ENCODE measurements around the gene GOLGA2. TPM values are rescaled to one million over a fixed set of nuclear protein-coding genes. Genes with fewer than 3 reads are reported as not detected.

Gene GOLGA2
- total RNA-seq, 1 donor from 2014 or later, result 53.5 TPM

DNA sequence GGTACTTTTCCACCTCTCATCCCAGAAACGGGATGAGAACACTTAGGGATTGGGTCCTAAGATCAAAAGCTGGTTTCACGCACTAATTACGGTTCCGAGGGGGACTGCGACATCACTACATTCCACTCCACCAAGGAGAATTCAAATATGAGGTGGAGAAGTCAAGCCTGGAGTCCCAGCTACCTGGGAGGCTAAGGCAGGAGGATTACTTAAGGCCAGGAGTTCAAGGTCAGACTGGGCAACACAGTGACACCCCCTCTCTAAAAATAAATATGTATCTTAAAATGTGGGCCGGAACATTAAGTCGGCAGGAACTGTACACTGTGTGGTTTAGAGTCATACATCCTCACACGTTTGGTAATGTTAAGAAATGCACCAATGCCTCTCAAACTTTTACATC, 1.6 kb downstream of the GOLGA2 start:
- H3K36me3 Mint-ChIP-seq (ENCODE audit: low read depth), result peaks cover 27% of the 10 kb centered on the region
- peaks cover 27% of the 10 kb centered on the region for H3K4me1 Mint-ChIP-seq
- H3K27ac Mint-ChIP-seq, result no peak overlapping the region
- TF ChIP-seq, protein P1, sequence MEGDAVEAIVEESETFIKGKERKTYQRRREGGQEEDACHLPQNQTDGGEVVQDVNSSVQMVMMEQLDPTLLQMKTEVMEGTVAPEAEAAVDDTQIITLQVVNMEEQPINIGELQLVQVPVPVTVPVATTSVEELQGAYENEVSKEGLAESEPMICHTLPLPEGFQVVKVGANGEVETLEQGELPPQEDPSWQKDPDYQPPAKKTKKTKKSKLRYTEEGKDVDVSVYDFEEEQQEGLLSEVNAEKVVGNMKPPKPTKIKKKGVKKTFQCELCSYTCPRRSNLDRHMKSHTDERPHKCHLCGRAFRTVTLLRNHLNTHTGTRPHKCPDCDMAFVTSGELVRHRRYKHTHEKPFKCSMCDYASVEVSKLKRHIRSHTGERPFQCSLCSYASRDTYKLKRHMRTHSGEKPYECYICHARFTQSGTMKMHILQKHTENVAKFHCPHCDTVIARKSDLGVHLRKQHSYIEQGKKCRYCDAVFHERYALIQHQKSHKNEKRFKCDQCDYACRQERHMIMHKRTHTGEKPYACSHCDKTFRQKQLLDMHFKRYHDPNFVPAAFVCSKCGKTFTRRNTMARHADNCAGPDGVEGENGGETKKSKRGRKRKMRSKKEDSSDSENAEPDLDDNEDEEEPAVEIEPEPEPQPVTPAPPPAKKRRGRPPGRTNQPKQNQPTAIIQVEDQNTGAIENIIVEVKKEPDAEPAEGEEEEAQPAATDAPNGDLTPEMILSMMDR (IDR thresholded peaks at IDR 0.05), result no peak
- POLR2A ChIA-PET, result no interaction called here
- intact Hi-C loops (cut with micrococcal nuclease), result loop anchor here (10.0 kb wide), 1 partner anchor 281 kb away; the partner anchor contains the start of gene SPTAN1
- no peak overlapping the region for H3K4me3 Mint-ChIP-seq
- no peak for ATAC-seq (ENCODE audit: low read depth)
- no peaks in the 10 kb centered on the region for H3K9me3 Mint-ChIP-seq
- no peak for DNase-seq
- H3K27me3 Mint-ChIP-seq, result no peaks in the 10 kb centered on the region
- CTCF ChIA-PET, result no interaction called here

DNA sequence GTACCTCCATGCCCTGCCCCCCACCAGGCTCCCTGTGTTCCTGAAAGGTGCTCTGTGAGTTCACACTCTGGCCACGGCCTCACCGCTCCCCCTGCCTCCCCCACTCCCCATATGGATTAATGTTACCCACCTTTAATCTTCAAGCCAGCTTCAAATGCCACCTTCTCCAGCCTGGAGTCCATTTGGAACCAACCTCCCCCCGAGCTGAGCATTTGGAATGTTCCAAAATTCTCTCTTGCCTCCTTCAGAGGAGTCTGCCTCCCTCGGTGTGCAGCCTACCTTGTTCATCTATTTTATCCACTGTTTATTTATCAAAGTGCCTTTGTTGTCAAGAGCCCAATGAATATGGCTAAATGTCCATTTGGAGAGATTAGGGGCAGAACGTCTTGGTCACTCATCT, 4.3 kb downstream of the GOLGA2 start:
- intact Hi-C loops (cut with micrococcal nuclease), result loop anchor here (10.0 kb wide), 1 partner anchor 283 kb away; the partner anchor contains the start of gene SPTAN1

DNA sequence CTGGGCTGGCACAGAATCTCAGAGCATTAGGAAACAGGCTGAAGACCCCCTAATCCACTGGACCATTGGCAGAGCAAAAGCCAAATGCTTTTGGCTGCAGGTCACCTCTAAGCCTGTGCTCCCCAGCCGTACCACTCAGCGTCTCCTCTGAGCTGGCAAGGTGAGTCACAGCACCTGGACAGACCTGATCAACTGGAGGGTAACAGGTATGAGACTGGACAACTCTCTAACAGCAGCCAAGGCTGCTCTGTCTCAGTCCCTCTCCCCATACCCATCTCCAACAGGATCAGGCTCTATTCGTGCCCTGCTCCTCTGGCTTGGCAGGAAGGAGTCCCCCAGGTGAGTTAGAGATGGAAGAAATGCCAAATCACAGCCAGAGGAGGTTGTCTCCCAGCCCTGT, 4.7 kb downstream of the GOLGA2 start:
- no peak overlapping the region for H3K27ac Mint-ChIP-seq
- H3K4me3 Mint-ChIP-seq, result no peak overlapping the region
- POLR2A ChIA-PET, result no interaction called here
- H3K9me3 Mint-ChIP-seq, result no peaks in the 10 kb centered on the region
- H3K36me3 Mint-ChIP-seq (ENCODE audit: low read depth), result peaks cover 41% of the 10 kb centered on the region
- CTCF ChIA-PET, result no interaction called here
- DNase-seq, result no peak
- intact Hi-C loops (cut with micrococcal nuclease), result loop anchor here (10.0 kb wide), 1 partner anchor 284 kb away; the partner anchor contains the start of gene SPTAN1
- ATAC-seq (ENCODE audit: low read depth), result no peak
- peaks cover 12% of the 10 kb centered on the region for H3K4me1 Mint-ChIP-seq
- H3K27me3 Mint-ChIP-seq, result no peaks in the 10 kb centered on the region
- TF ChIP-seq, protein P1 (IDR thresholded peaks at IDR 0.05), result no peak

More for the DNA sequence above, 4.3 kb downstream of the GOLGA2 start:
- Mint-ChIP-seq H3K4me3 (no peak overlapping the region), H3K9me3 (no peaks in the 10 kb centered on the region), H3K4me1 (peaks cover 16% of the 10 kb centered on the region), H3K27me3 (no peaks in the 10 kb centered on the region), H3K27ac (no peak overlapping the region), H3K36me3 (ENCODE audit: low read depth) (peaks cover 41% of the 10 kb centered on the region)
- ChIA-PET POLR2A (no interaction called here), CTCF (no interaction called here)
- DNase-seq (no peak), ATAC-seq (ENCODE audit: low read depth) (no peak)
- TF ChIP-seq, protein P1 (IDR thresholded peaks at IDR 0.05), result no peak

DNA sequence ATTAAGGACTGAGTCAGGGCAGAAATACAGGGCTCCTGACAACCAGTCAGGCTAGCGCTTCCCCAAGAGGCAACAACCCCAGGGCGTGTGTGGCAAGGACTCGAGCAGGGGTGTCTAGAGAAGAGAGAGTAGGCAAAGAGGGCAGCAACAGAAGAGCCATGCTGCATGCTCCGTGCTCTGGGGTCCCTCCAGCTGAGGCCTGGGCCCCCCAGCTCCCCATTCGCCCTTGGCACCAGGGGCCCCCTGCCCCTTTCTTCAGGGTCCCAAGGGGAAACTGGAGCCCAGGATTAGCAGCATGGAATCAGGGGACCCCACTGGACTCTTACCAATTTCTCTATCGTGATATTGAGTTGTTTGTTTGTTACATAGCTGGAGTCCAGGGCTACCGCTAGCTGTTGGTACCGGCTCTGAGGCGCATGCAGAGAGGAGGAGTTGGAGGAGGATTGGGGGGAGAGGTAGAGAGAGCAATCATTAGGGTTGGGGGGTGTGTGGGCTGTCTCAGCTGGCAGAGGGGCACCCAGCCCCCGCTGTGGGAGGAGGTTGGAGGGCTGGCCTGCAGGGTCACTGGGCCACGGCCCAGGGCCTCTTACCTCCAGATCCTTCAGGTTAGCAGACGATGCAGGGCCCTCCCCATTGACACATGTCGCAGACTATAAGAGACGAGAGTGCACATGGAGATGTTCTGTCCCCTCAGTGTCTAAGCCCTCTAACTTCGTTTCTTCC, 8.8 kb downstream of the GOLGA2 start:
- ChIA-PET POLR2A (no interaction called here), CTCF (no interaction called here)
- H3K27me3 Mint-ChIP-seq, result no peaks in the 10 kb centered on the region
- DNase-seq (no peak), ATAC-seq (ENCODE audit: low read depth) (no peak)
- peaks cover 49% of the 10 kb centered on the region for H3K36me3 Mint-ChIP-seq (ENCODE audit: low read depth)
- H3K27ac Mint-ChIP-seq, result no peak overlapping the region
- no peak overlapping the region for H3K4me3 Mint-ChIP-seq
- intact Hi-C loops (cut with micrococcal nuclease), result no loop called here
- no peaks in the 10 kb centered on the region for H3K9me3 Mint-ChIP-seq
- no peaks in the 10 kb centered on the region for H3K4me1 Mint-ChIP-seq
- TF ChIP-seq, protein P1 (IDR thresholded peaks at IDR 0.05), result no peak

DNA sequence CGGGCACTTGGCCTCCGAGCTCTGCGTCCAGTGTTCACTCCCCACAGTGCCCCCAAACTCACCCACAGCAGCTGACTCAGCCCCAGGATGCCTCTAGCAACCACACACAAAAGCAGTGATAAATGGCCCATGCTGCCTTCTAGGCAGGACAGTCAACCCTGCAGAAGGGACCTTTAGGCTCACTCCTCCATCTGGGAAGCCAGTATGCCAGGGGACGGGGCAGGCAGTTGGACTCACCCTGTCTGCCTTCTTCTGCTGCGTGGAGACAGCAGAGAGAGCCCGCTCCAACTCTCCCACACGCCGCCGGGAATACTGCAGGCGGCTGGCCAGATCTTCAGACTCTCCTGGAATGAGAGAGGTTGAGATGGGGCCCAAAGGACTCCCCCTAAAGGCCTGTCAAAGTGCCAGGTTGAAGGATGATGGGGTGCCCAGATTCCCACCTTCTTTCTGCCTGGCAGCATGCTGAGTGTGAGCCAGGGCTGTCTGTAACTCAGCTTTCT, 10.4 kb downstream of the GOLGA2 start:
- POLR2A ChIA-PET, result no interaction called here
- Mint-ChIP-seq H3K27me3 (no peaks in the 10 kb centered on the region), H3K27ac (no peak overlapping the region), H3K4me1 (no peaks in the 10 kb centered on the region), H3K4me3 (no peak overlapping the region), H3K36me3 (ENCODE audit: low read depth) (peaks cover 56% of the 10 kb centered on the region), H3K9me3 (no peaks in the 10 kb centered on the region)
- no peak for ATAC-seq (ENCODE audit: low read depth)
- DNase-seq, result no peak
- CTCF ChIA-PET, result interaction anchor here (1.0 kb wide), 1 partner anchor 10 kb away, joined by 3 read pairs; no protein-coding TSS in a partner anchor
- TF ChIP-seq, protein P1 (IDR thresholded peaks at IDR 0.05), result no peak
- intact Hi-C loops (cut with micrococcal nuclease), result no loop called here

Measured in activated B cell treated with CpG ODN at 0.5 μM for 24 hours (primary cell).